HG02623 (cell line): ENCODE data around the gene CCNB1IP1.
"Not testable (repeated sequence)": the region's sequence is repeated elsewhere in the genome, so short reads cannot be mapped to it uniquely, and the experiment has no call there.

ENCODE experiments used
- ATAC-seq: cut with Tn5 transposase; IDR thresholded peaks from one replicate; pipeline ENCODE4 v1.9.1; 2021; ENCODE audit warnings: moderate library complexity; ENCODE audit not compliant: unreplicated experiment

Gene CCNB1IP1

DNA sequence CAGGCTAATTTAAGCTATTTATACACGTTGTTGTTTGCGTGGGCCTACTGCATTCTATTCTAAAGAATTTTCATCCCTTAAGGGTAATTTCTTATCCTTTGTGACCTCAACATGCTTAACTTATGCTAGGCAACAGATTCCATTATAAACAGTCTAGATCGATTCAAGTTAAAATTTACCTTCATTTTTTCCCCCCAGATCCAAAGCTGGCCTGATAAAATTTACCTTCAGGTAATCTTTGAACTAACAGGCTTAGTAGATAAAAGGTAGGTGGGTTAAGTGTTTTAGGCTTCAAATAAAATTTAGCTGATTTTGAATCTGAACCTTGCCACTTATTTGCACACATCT, 389 bp upstream of the CCNB1IP1 start:
- ATAC-seq, result no peak

DNA sequence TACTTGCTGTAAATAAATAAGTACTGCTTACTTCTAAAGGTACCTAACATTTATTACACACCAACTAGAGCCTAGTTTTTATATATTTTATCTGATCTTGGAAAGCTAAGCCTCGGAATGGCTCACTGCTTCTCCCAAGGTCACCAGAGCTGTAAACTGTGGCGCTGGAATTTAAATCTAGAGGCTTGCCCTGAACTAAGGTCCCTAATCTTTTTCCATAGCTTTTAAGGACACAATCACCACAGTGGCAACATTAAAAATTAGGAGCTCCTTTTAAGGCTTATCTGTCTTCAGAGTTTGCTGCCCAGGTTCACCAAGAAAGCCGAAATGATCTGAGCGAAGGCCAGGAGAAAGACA, 670 bp downstream of the CCNB1IP1 start:
- no peak for ATAC-seq

GRCh38 chr14:20331053-20331613, 1.9 kb downstream of the CCNB1IP1 start:
- no peak for ATAC-seq

DNA sequence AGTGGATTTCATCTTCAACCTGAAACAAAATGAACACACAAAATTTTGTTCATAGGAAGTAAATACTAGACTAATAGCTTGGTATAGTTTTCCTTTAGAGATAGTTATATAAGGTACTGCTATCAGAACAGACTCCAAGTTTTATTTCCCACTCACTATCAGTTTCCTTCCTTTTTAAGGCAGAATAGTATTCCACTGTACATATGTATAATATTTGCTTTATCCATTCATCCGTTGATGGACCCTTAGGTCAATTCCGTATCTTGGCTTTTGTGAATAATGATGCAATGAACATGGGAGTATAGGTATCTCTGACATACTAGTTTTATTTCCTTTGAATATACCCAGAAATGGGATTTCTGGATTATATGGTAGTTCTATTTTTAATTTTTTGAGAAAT, 3.7 kb downstream of the CCNB1IP1 start:
- no peak for ATAC-seq

DNA sequence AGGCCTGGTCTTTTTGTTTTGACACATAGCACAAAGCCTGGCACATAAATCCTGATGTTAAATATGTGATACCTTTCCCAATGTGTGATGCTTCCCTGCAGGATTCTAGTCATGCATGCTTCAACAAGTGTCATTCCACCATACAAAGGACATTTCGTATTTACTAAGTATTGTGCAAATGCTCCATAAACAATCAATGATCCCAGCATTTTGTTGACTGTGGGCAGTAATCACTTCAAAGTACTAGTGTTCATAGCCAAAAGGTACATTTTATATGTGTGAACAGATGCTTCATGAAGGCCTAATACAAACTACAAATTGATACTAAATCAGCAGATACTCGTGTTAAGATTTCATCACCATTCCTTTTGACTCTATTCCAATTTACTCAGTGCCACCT, 4.4 kb downstream of the CCNB1IP1 start:
- no peak for ATAC-seq

GRCh38 chr14:20327005-20327869, 5.8 kb downstream of the CCNB1IP1 start:
- no peak for ATAC-seq

- ATAC-seq, result no peak
Measured at GRCh38 chr14:20317720-20318119, 15.4 kb downstream of the CCNB1IP1 start.

DNA sequence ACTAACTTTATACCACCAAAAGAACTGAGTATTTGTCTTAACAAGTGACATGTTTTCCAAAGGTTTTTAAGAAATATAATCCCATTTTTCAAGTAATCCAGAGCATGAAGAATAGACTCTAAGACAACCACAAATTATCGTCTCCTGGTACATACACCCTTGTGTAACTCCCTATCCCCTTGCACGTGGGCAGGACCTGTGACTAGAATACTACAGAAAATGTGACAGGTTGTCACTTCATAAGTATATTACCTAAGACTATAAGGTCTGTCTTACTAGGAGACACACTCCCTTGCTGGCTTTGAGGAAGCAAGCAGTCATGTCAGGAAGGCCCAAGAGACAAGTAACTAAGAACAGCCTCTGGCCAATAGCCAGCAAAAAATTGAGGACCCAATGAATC, 19.1 kb downstream of the CCNB1IP1 start:
- no peak for ATAC-seq

DNA sequence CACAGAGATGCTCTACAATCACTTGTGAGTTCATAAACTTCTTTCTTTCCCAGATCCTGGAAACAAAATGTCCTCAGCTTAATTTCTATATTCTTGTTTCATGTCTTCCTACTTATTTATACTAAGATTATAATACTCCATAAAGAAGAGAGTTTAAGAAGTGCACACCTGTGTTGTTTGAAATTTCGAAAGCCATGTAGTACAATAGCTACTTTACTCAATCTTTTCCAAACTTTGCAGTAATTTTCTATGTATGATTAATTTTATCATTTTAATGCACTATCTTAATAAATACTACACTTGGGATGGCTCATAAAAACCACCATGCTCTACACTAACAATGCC, 27.0 kb downstream of the CCNB1IP1 start:
- ATAC-seq, result no peak

DNA sequence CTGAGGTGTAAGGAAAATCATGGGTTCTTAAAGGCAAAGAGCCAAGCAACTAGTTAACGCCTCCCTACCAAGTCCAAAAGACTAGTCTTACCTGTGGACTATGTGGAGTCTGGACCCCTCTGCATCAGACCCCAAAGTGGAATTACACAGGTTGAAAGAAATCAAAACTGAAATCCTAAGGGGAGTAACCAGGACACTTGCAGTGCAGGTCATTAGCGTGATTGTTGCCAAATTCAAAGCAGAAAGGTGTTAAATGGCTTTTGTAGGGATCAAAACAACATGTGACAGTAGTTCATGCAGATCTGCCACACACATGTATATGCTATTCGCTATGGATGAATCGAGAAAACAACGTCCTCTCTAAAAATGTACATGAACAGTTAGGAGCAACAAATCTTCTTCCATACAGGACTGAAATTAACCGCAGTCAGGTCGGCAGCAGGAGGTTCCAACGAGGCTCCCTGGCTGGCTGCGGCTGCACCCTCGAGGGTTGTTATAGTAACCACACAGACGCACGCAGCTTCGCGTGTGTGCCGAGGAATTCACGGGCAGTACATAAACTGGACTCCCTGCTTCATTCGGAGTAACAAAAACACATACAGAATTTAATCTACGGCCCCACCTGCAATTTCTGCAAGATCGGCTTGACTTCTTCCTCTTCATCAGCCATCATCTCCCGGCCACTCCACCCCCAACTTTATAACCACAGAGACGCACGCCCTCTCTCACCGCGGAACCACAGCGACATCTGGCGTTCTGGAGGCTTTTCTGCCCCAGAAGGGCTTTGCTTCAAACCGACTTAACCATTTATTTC, 27.6 kb downstream of the CCNB1IP1 start, which contains the start of gene TTC5:
Gene TTC5 (minus strand): TSS at position 687 of the 814 bp plus-strand sequence. CDS start 14 bp downstream, at position 673.
- ATAC-seq, result peak; percentile 97

DNA sequence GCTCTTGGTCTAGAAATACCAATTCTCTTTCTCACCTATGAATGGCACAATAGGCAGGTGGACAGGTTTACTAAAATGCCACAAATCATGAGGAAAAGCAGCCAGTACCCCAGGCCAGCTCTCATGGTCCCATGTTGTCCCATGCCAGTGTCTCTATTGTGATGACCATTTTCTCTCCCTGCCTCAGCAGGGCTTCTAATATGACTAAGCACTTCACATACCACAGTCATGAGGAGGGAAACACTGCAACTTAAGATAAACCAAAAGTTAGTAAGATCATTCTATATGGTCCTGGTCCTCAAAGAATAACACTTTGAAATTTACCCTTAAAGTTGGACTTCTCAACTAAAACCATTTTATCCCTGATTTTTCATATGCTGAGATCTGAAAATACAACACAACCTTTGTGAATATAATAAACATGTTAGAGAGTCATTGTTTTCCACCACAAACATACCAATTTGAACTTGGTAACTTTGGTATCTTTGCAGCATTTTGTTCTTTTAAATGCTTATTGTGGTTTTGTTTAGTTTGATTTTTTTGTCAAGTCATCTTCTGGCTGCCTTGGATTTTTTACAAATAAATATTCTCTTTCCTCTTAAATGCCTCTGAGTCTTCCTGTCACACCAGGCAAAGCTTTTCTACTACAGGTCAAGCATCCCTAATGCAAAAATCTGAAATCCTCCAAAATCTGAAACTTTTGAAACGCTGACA, 30.9 kb downstream of the CCNB1IP1 start:
- ATAC-seq, result no peak

- ATAC-seq, result peak; percentile 87
Measured at GRCh38 chr14:20295067-20295466, 38.0 kb downstream of the CCNB1IP1 start.

DNA sequence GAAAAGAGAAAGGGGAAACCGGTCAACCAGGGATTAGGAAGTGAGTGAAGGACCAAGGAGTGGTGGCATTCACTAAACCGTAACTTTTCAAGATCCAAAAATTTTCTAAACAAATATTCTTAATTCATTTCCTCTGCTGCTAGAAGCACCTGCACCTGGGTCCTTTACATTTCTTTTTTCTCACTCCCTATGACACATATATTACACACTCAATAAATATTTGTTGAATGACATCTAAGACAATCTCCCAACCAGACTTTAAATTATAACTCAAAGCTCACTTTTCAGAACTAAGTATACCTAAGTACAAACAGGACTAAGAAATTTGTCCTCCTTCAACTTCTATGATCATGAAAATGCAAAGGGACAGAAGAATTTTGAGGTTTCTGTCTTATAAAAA, 38.4 kb downstream of the CCNB1IP1 start:
- no peak for ATAC-seq

- ATAC-seq, result not testable (repeated sequence)
Measured at GRCh38 chr14:20281998-20282397, 51.1 kb downstream of the CCNB1IP1 start.

DNA sequence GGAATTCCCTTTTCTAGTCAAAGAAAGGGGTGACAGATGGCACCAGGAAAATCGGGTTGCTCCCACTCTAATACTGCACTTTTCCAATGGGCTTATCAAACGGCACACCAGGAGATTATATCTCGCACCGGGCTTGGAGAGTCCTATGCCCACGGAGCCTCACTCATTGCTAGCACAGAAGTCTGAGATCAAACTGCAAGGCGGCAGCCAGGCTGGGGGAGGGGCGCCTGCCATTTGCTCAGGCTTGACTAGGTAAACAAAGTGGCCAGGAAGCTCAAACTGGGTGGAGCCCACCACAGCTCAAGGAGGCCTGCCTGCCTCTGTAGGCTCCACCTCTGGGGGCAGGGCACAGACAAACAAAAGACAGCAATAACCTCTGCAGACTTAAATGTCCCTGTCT, 52.8 kb downstream of the CCNB1IP1 start:
- not testable (repeated sequence) for ATAC-seq

DNA sequence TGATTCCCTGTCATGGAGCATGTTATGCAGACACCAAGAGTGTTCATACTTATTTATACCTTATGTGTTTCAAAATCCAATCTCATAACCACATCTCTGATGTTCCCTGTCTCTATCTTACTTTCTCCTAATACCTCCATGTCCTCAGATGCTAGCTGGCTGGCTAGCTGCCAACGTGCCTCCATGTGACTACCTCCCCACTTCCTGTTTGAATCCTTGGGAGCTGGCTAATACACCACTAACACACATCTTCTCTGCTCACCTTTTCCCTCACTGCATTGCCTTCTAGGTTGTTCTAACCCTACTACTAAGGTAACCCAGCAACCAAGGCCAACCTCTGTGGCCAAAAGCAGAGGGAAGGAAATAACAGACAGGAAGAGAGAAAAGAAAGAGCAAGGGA, 54.7 kb downstream of the CCNB1IP1 start:
- ATAC-seq, result no peak

- no peak for ATAC-seq
Measured at GRCh38 chr14:20277409-20277808, 55.7 kb downstream of the CCNB1IP1 start.

GRCh38 chr14:20274062-20274461, 59.0 kb downstream of the CCNB1IP1 start:
- no peak for ATAC-seq

DNA sequence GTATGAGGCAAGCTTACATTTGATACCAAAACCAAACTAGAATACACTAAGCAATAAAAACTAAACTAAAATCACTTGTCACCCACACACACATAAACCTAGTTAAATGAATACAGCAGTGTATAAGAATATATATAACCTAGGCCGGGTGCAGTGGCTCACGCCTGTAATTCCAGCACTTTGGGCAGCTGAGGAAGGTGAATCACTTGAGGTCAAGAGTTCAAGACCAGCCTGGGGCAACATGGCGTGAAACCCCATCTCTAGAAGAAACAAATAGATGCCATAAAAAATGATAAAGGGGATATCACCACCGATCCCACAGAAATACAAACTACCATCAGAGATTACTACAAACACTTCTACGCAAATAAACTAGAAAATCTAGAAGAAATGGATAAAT, 68.7 kb downstream of the CCNB1IP1 start:
- ATAC-seq, result not testable (repeated sequence)

GRCh38 chr14:20262642-20263128, 70.4 kb downstream of the CCNB1IP1 start:
- no peak for ATAC-seq
